HEK293T (cell line): ENCODE results near the gene TEX264.

Source experiments
- BHLHE40 ChIP-seq: fragments of 450-650 bp; IDR thresholded peaks from 2 replicates; pipeline ENCODE4 v1.6.1; 2016; ENCODE audit warnings: mild to moderate bottlenecking, moderate library complexity, borderline replicate concordance
- L3MBTL2 ChIP-seq: fragments of 450-650 bp; conservative IDR thresholded peaks from 2 replicates; pipeline ENCODE4 v1.6.1; 2016; ENCODE audit warnings: mild to moderate bottlenecking
- LEF1 ChIP-seq: fragments of 450-650 bp; IDR thresholded peaks from 2 replicates; pipeline ENCODE4 v1.6.1; 2017; ENCODE audit warnings: mild to moderate bottlenecking, borderline replicate concordance
- ZNF384 ChIP-seq: fragments of 450-650 bp; IDR thresholded peaks from 2 replicates; pipeline ENCODE4 v1.6.1; 2016

- TF ChIP-seq L3MBTL2 (no peak), LEF1 (no peak), BHLHE40 (no peak), ZNF384 (no peak)
Observed at GRCh38 chr3:51675201-51675611, 4.2 kb downstream of the TEX264 start.
